Esophagus squamous epithelium (tissue), 4 donors: ENCODE data around the gene RGS14.

Experiments used
- POLR2A ChIP-seq, 4 donors: fragments of 450-650 bp; IDR thresholded peaks; one replicate each; pipeline ENCODE4 v1.6.1; 2017; ENCODE audit warnings: antibody characterized with exemption in 4 of 4, mild to moderate bottlenecking in 4 of 4, moderate library complexity in 3 of 4
- TF ChIP-seq, protein P1 (sequence below), 6 experiments: fragments of 450-650 bp in 4 of 6; fragments of 200-600 bp in 2 of 6; sonication (generic) in 2 of 6; IDR thresholded peaks; one replicate each; pipeline ENCODE4 v1.5.1; 2016 to 2019; ENCODE audit warnings: antibody characterized with exemption in 6 of 6, mild to moderate bottlenecking in 4 of 6, moderate library complexity in 4 of 6

DNA sequence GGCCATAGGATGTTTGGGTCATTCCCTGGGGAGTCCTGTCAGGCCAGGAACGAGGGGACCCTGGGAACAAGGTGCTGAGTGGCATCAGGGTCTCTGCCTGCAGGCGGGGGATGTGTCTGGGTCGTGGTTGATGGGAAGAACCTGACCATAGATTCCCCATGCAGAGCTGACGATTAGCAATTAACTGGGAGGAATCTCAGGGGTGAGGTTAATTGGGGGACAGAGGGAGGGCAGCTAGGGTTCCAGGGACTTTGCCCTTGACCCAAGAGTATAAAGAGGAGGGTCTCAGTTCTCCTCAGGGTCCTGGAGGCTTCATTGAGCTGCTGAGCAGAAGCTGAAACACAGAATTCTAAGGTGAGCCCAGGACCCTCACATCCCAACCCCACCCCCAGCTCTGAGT lies 26.4 kb downstream of the RGS14 start, which contains the start of gene SLC34A1:
- TF ChIP-seq, protein P1, sequence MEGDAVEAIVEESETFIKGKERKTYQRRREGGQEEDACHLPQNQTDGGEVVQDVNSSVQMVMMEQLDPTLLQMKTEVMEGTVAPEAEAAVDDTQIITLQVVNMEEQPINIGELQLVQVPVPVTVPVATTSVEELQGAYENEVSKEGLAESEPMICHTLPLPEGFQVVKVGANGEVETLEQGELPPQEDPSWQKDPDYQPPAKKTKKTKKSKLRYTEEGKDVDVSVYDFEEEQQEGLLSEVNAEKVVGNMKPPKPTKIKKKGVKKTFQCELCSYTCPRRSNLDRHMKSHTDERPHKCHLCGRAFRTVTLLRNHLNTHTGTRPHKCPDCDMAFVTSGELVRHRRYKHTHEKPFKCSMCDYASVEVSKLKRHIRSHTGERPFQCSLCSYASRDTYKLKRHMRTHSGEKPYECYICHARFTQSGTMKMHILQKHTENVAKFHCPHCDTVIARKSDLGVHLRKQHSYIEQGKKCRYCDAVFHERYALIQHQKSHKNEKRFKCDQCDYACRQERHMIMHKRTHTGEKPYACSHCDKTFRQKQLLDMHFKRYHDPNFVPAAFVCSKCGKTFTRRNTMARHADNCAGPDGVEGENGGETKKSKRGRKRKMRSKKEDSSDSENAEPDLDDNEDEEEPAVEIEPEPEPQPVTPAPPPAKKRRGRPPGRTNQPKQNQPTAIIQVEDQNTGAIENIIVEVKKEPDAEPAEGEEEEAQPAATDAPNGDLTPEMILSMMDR (IDR thresholded peaks at IDR 0.05): no peak
- no peak for TF ChIP-seq POLR2A (IDR thresholded peaks at IDR 0.05)
